A673 (cell line): Measurements from ENCODE around the gene CCDC77.

Source experiments
- EZH2 ChIP-seq: fragments of 200-600 bp; sonication (generic); IDR thresholded peaks from 2 replicates; pipeline ENCODE4 v1.6.1; 2017; ENCODE audit warnings: borderline replicate concordance, low read depth, mild to moderate bottlenecking, mixed read lengths, antibody characterized with exemption, low read length; ENCODE audit not compliant: poor library complexity, severe bottlenecking
- TF ChIP-seq, protein P1 (sequence below): fragments of 300-800, 200-600 bp; sonication (generic); conservative IDR thresholded peaks from 2 replicates; pipeline ENCODE4 v1.5.1; 2017; ENCODE audit warnings: low read depth, mild to moderate bottlenecking, antibody characterized with exemption, low read length, moderate library complexity, mixed read lengths

- TF ChIP-seq, protein P1, sequence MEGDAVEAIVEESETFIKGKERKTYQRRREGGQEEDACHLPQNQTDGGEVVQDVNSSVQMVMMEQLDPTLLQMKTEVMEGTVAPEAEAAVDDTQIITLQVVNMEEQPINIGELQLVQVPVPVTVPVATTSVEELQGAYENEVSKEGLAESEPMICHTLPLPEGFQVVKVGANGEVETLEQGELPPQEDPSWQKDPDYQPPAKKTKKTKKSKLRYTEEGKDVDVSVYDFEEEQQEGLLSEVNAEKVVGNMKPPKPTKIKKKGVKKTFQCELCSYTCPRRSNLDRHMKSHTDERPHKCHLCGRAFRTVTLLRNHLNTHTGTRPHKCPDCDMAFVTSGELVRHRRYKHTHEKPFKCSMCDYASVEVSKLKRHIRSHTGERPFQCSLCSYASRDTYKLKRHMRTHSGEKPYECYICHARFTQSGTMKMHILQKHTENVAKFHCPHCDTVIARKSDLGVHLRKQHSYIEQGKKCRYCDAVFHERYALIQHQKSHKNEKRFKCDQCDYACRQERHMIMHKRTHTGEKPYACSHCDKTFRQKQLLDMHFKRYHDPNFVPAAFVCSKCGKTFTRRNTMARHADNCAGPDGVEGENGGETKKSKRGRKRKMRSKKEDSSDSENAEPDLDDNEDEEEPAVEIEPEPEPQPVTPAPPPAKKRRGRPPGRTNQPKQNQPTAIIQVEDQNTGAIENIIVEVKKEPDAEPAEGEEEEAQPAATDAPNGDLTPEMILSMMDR, result no peak
- no peak for TF ChIP-seq EZH2
Measured at GRCh38 chr12:389142-390096, 12.0 kb upstream of the CCDC77 start, which contains the start of gene KDM5A.
